Lower leg skin (tissue), 3 donors: ENCODE data around the gene NPAS2.

Experiments used
- POLR2A ChIP-seq, 2 donors: fragments of 450-650 bp; IDR thresholded peaks; one replicate each; pipeline ENCODE4 v1.6.1; 2016 to 2017; ENCODE audit warnings: antibody characterized with exemption in 2 of 2, mild to moderate bottlenecking in 1 of 2, moderate library complexity in 1 of 2
- TF ChIP-seq, protein P1 (sequence below), 3 donors: fragments of 450-650 bp; IDR thresholded peaks; one replicate each; pipeline ENCODE4 v1.5.1; 2016; ENCODE audit warnings: antibody characterized with exemption in 3 of 3, mild to moderate bottlenecking in 3 of 3, moderate library complexity in 2 of 3

DNA sequence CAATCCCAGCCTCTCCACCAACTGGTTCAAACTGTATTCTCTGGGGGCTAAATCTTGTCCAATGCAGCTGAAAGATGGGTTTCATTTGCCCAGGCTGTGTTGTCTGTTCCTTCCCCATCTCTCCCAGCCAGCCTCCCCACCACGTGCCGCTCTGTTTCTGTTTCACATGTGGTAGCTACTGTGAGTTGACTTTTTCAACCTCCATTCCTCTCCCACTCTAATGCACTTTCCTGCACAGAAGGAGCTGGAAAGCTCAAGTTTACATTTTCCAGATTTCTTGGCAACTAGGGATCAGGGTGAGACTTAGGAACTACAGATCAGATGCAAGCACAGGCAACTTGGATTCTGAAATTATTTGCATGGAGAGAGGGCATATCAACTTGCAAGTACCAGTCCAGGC lies 19.0 kb upstream of the NPAS2 start:
- no peak for TF ChIP-seq POLR2A (IDR thresholded peaks at IDR 0.05)
- TF ChIP-seq, protein P1, sequence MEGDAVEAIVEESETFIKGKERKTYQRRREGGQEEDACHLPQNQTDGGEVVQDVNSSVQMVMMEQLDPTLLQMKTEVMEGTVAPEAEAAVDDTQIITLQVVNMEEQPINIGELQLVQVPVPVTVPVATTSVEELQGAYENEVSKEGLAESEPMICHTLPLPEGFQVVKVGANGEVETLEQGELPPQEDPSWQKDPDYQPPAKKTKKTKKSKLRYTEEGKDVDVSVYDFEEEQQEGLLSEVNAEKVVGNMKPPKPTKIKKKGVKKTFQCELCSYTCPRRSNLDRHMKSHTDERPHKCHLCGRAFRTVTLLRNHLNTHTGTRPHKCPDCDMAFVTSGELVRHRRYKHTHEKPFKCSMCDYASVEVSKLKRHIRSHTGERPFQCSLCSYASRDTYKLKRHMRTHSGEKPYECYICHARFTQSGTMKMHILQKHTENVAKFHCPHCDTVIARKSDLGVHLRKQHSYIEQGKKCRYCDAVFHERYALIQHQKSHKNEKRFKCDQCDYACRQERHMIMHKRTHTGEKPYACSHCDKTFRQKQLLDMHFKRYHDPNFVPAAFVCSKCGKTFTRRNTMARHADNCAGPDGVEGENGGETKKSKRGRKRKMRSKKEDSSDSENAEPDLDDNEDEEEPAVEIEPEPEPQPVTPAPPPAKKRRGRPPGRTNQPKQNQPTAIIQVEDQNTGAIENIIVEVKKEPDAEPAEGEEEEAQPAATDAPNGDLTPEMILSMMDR (IDR thresholded peaks at IDR 0.05): no peak
